Hepatocyte (in vitro differentiated cells): Measurements from ENCODE around the gene AQP7. TPM values are rescaled to one million over a fixed set of nuclear protein-coding genes. Genes with fewer than 3 reads are reported as not detected.

Experiments used
- DNase-seq: peaks from one replicate; pipeline ENCODE4 v3.0.0-alpha.2; 2016; ENCODE audit warnings: low spot score
- H2AFZ ChIP-seq: fragments of 200-600 bp; sonication (generic); 2 replicates; pipeline ENCODE4 v1.6.0; 2016; ENCODE audit warnings: antibody characterized with exemption, mild to moderate bottlenecking
- H3K27ac ChIP-seq: fragments of 200-600 bp; sonication (generic); 2 replicates; pipeline ENCODE4 v1.5.1; 2016; ENCODE audit warnings: mild to moderate bottlenecking
- H3K27me3 ChIP-seq: fragments of 200-600 bp; sonication (generic); 2 replicates; pipeline ENCODE4 v1.6.1; 2016
- H3K36me3 ChIP-seq: fragments of 200-600 bp; sonication (generic); replicated peaks from 2 replicates; pipeline ENCODE4 v1.5.1; 2016; ENCODE audit warnings: low read depth; ENCODE audit not compliant: insufficient read depth
- H3K4me1 ChIP-seq: fragments of 200-600 bp; sonication (generic); 2 replicates; pipeline ENCODE4 v1.5.1; 2016; ENCODE audit warnings: mild to moderate bottlenecking, moderate library complexity; ENCODE audit not compliant: insufficient read depth
- H3K4me2 ChIP-seq: fragments of 200-600 bp; sonication (generic); 2 replicates; pipeline ENCODE4 v1.6.0; 2016
- H3K4me3 ChIP-seq: fragments of 200-600 bp; sonication (generic); 2 replicates; pipeline ENCODE4 v1.5.1; 2016; ENCODE audit warnings: mild to moderate bottlenecking
- H3K79me2 ChIP-seq: fragments of 200-600 bp; sonication (generic); 2 replicates; pipeline ENCODE4 v1.6.0; 2017; ENCODE audit warnings: mild to moderate bottlenecking
- H3K9me2 ChIP-seq: fragments of 200-600 bp; sonication (generic); replicated peaks from 2 replicates; pipeline ENCODE4 v1.6.0; 2017; ENCODE audit warnings: mild to moderate bottlenecking; ENCODE audit not compliant: insufficient read depth
- H3K9me3 ChIP-seq: fragments of 200-600 bp; sonication (generic); 2 replicates; pipeline ENCODE4 v1.5.1; 2016; ENCODE audit warnings: low read depth, mild to moderate bottlenecking
- H4K20me1 ChIP-seq: fragments of 200-600 bp; sonication (generic); 2 replicates; pipeline ENCODE4 v1.6.0; 2016; ENCODE audit warnings: mild to moderate bottlenecking; ENCODE audit not compliant: insufficient read depth, poor library complexity, severe bottlenecking
- EZH2 ChIP-seq: fragments of 200-600 bp; sonication (generic); IDR thresholded peaks from 2 replicates; pipeline ENCODE4 v1.6.1; 2016; ENCODE audit warnings: antibody characterized with exemption, mild to moderate bottlenecking, borderline replicate concordance
- EZH2phosphoT487 ChIP-seq: fragments of 200-600 bp; sonication (generic); IDR thresholded peaks from one replicate; pipeline ENCODE4 v1.6.1; 2018; ENCODE audit warnings: antibody characterized with exemption, mild to moderate bottlenecking, low read depth, moderate library complexity; ENCODE audit not compliant: unreplicated experiment, severe bottlenecking
- WGBS: methylation state at CpG from one replicate; pipeline ENCODE4 v1.1.6; 2016; ENCODE audit warnings: low lambda C conversion rate; ENCODE audit errors: missing lambda C conversion rate; 5-methylcytosine and 5-hydroxymethylcytosine counted together
- polyA plus RNA-seq: library from polyadenylated mRNA; unstranded; fragments of >200 nt; fragmentation: Nextera tagmentation; extraction: Ambion mirVana; gene quantifications from 2 replicates; pipeline ENCODE4 v1.2.1, GENCODE V29; 2016
- total RNA-seq: library from RNA; depleted of rRNA; stranded (reverse); fragments of >200 nt; gene quantifications from 2 replicates; pipeline ENCODE4 v1.2.3, GENCODE V29; 2014
- TF ChIP-seq, protein P1 (sequence below): fragments of 200-600 bp; sonication (generic); IDR thresholded peaks from 2 replicates; pipeline ENCODE4 v1.5.1; 2016; ENCODE audit warnings: antibody characterized with exemption, mild to moderate bottlenecking; ENCODE audit not compliant: poor library complexity

Gene AQP7
- total and polyA plus RNA-seq, 2 experiments from 2014 or later, result 11.2 to 16.6 TPM

GRCh38 chr9:33438926-33439680 is 36.7 kb upstream of the AQP7 start:
- 67% methylated on average over 7 of the region's 7 CpGs for WGBS
- no peaks in the 10 kb centered on the region for H3K9me3 ChIP-seq
- TF ChIP-seq EZH2, result no peak
- no peak overlapping the region for H3K4me2 ChIP-seq
- H3K36me3 ChIP-seq, result no peaks in the 10 kb centered on the region
- H3K9me2 ChIP-seq, result no peaks in the 10 kb centered on the region
- no peak overlapping the region for H2AFZ ChIP-seq
- no peak for DNase-seq
- H3K27me3 ChIP-seq, result no peaks in the 10 kb centered on the region
- H3K79me2 ChIP-seq, result no peaks in the 10 kb centered on the region
- H3K4me1 ChIP-seq, result peaks cover 21% of the 10 kb centered on the region
- no peak overlapping the region for H3K4me3 ChIP-seq
- no peak overlapping the region for H3K27ac ChIP-seq
- no peaks in the 10 kb centered on the region for H4K20me1 ChIP-seq

GRCh38 chr9:33437898-33438297 is 35.5 kb upstream of the AQP7 start:
- Histone ChIP-seq H3K36me3 (no peaks in the 10 kb centered on the region), H3K4me2 (no peak overlapping the region), H3K27ac (no peak overlapping the region), H3K27me3 (no peaks in the 10 kb centered on the region), H3K4me1 (peaks cover 21% of the 10 kb centered on the region), H3K79me2 (no peaks in the 10 kb centered on the region), H2AFZ (no peak overlapping the region), H3K9me3 (no peaks in the 10 kb centered on the region), H4K20me1 (no peaks in the 10 kb centered on the region), H3K4me3 (no peak overlapping the region), H3K9me2 (no peaks in the 10 kb centered on the region)
- 100% methylated on average over 1 of the region's 1 CpG for WGBS
- TF ChIP-seq, protein P1, sequence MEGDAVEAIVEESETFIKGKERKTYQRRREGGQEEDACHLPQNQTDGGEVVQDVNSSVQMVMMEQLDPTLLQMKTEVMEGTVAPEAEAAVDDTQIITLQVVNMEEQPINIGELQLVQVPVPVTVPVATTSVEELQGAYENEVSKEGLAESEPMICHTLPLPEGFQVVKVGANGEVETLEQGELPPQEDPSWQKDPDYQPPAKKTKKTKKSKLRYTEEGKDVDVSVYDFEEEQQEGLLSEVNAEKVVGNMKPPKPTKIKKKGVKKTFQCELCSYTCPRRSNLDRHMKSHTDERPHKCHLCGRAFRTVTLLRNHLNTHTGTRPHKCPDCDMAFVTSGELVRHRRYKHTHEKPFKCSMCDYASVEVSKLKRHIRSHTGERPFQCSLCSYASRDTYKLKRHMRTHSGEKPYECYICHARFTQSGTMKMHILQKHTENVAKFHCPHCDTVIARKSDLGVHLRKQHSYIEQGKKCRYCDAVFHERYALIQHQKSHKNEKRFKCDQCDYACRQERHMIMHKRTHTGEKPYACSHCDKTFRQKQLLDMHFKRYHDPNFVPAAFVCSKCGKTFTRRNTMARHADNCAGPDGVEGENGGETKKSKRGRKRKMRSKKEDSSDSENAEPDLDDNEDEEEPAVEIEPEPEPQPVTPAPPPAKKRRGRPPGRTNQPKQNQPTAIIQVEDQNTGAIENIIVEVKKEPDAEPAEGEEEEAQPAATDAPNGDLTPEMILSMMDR, result no peak
- TF ChIP-seq EZH2phosphoT487, result no peak
- no peak for DNase-seq

- no peaks in the 10 kb centered on the region for H4K20me1 ChIP-seq
- H3K27me3 ChIP-seq, result no peaks in the 10 kb centered on the region
- 81% methylated on average over 2 of the region's 2 CpGs for WGBS
- TF ChIP-seq, protein P1, result no peak
- TF ChIP-seq EZH2 (no peak), EZH2phosphoT487 (no peak)
- H3K27ac ChIP-seq, result no peak overlapping the region
- H3K4me2 ChIP-seq, result no peak overlapping the region
- no peaks in the 10 kb centered on the region for H3K9me3 ChIP-seq
- no peak overlapping the region for H3K4me3 ChIP-seq
- H2AFZ ChIP-seq, result no peak overlapping the region
- H3K79me2 ChIP-seq, result no peaks in the 10 kb centered on the region
- DNase-seq, result no peak
- peaks cover 21% of the 10 kb centered on the region for H3K4me1 ChIP-seq
- H3K36me3 ChIP-seq, result no peaks in the 10 kb centered on the region
- no peaks in the 10 kb centered on the region for H3K9me2 ChIP-seq
These were observed 34.8 kb upstream of the AQP7 start for GRCh38 chr9:33437205-33437604.

DNA sequence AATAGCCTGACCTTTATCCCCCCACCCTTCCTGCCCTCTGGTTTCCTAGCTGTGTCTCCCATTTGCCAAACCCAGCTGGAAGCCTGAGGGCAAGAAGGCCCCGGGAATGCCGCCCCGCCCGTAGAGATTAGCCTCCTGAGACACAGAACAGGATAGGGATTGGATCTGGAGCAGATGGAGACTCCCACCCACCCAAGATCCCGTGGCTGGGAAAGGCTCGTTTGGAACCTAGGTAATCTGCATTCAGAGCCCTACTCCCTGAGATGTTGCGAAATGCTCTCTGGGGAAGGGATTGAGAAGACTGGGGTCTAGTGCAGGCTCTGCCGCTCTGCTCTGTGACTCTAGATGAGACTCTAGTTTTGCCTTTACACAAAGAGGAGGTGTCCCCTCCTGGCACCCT is 34.1 kb upstream of the AQP7 start:
- Histone ChIP-seq H3K4me1 (peaks cover 21% of the 10 kb centered on the region), H3K27ac (peak overlapping the region; percentile 58), H3K9me3 (no peaks in the 10 kb centered on the region), H3K36me3 (no peaks in the 10 kb centered on the region), H2AFZ (no peak overlapping the region), H3K79me2 (no peaks in the 10 kb centered on the region), H3K4me3 (no peak overlapping the region), H3K9me2 (no peaks in the 10 kb centered on the region), H3K4me2 (no peak overlapping the region), H3K27me3 (no peaks in the 10 kb centered on the region), H4K20me1 (no peaks in the 10 kb centered on the region)
- 45% methylated on average over 7 of the region's 8 CpGs for WGBS
- DNase-seq, result no peak
- TF ChIP-seq EZH2phosphoT487 (no peak), EZH2 (no peak)
- TF ChIP-seq, protein P1, result no peak
